Measurements from ENCODE around the gene KCNQ1.

The KCNQ1 gene

GRCh38 chr11:2763984-2764383 lies 319.2 kb downstream of the KCNQ1 start:
- DNase-seq (ENCODE audit: low read depth, low spot score) = no peak

- DNase-seq (ENCODE audit: low read depth, low spot score) = no peak
Observed at GRCh38 chr11:2765491-2765890, 320.7 kb downstream of the KCNQ1 start.

- DNase-seq (ENCODE audit: low read depth, low spot score) = no peak
Observed at GRCh38 chr11:2766166-2766565, 321.4 kb downstream of the KCNQ1 start.

GRCh38 chr11:2767071-2767470 lies 322.3 kb downstream of the KCNQ1 start:
- no peak for DNase-seq (ENCODE audit: low read depth, low spot score)

- no peak for DNase-seq (ENCODE audit: low read depth, low spot score)
Observed at GRCh38 chr11:2767801-2768200, 323.0 kb downstream of the KCNQ1 start.

- DNase-seq (ENCODE audit: low read depth, low spot score) = no peak
Observed at GRCh38 chr11:2768471-2769408, 323.9 kb downstream of the KCNQ1 start.

- DNase-seq (ENCODE audit: low read depth, low spot score) = no peak
Observed at GRCh38 chr11:2769409-2770095, 324.7 kb downstream of the KCNQ1 start.

- no peak for DNase-seq (ENCODE audit: low read depth, low spot score)
Observed at GRCh38 chr11:2770096-2770751, 325.4 kb downstream of the KCNQ1 start.

GRCh38 chr11:2770761-2771301 lies 326.0 kb downstream of the KCNQ1 start:
- DNase-seq (ENCODE audit: low read depth, low spot score) = no peak

- DNase-seq (ENCODE audit: low read depth, low spot score) = no peak
Observed at GRCh38 chr11:2771758-2772466, 327.1 kb downstream of the KCNQ1 start.

GRCh38 chr11:2772544-2773031 lies 327.8 kb downstream of the KCNQ1 start:
- no peak for DNase-seq (ENCODE audit: low read depth, low spot score)

- no peak for DNase-seq (ENCODE audit: low read depth, low spot score)
Observed at GRCh38 chr11:2774173-2775082, 329.6 kb downstream of the KCNQ1 start.

GRCh38 chr11:2775083-2775625 lies 330.3 kb downstream of the KCNQ1 start:
- no peak for DNase-seq (ENCODE audit: low read depth, low spot score)

GRCh38 chr11:2775626-2776350 lies 331.0 kb downstream of the KCNQ1 start:
- DNase-seq (ENCODE audit: low read depth, low spot score) = no peak

- DNase-seq (ENCODE audit: low read depth, low spot score) = no peak
Observed at GRCh38 chr11:2776351-2777061, 331.7 kb downstream of the KCNQ1 start.

- DNase-seq (ENCODE audit: low read depth, low spot score) = peak; percentile 50
Observed at GRCh38 chr11:2777386-2777785, 332.6 kb downstream of the KCNQ1 start.

- no peak for DNase-seq (ENCODE audit: low read depth, low spot score)
Observed at GRCh38 chr11:2777871-2778629, 333.2 kb downstream of the KCNQ1 start.
